ENCODE data around the gene KLHDC4. TPM values are rescaled to one million over a fixed set of nuclear protein-coding genes. Genes with fewer than 3 reads are reported as not detected.

Gene KLHDC4
- total and polyA plus RNA-seq, 10 of the 15 experiments (the other 5 are each of a cell fraction or from before 2014, with no cell fraction given) = 0.80 to 62.1 (median 32.8) TPM

DNA sequence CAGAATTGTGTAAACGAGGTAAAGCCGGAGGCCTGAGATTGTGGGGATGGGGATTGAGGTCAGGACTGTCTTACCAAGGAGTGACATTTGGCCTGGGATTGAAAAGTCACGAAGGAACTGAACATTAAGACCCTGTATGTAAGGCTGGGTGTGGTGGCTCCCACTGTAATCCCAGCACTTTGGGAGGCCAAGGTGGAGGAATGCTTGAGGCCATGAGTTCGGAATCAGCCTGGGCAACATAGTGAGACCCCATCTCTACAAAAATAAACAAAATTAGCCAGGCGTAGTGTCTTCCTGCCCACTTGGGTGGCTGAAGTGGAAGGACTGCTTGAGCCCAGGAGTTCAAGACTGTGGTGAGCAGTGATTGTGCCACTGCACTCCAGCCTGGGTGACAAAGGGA lies 88.0 kb downstream of the KLHDC4 start:
- DNase-seq (ENCODE audit: low read depth, low spot score) (no peak), FAIRE-seq (no peak), ATAC-seq (no peak)
- Histone ChIP-seq H3K9ac (ENCODE audit: control insufficient read depth, insufficient read depth, low read length) (no peak overlapping the region), H4K20me1 (ENCODE audit: control insufficient read depth, insufficient read depth) (no peaks in the 10 kb centered on the region), H2AFZ (ENCODE audit: control insufficient read depth, low read depth, low read length) (no peak overlapping the region), H3K27me3 (replicated peaks in 1 of 2; ENCODE audit: control insufficient read depth in 2 of 2, insufficient read depth in 2 of 2, low read length in 1 of 2) (no peaks in the 10 kb centered on the region), H3K4me1 (ENCODE audit: control insufficient read depth, insufficient read depth, low read length) (peaks cover 5% of the 10 kb centered on the region), H3K4me2 (ENCODE audit: control insufficient read depth, insufficient read depth) (no peak overlapping the region), H3K9me3 (replicated peaks; ENCODE audit: control insufficient read depth, insufficient read depth, low read length) (no peaks in the 10 kb centered on the region), H3K36me3 (ENCODE audit: control insufficient read depth in 2 of 2, insufficient read depth in 2 of 2, low read length in 1 of 2) (no peaks in the 10 kb centered on the region), H3K27ac (ENCODE audit: control insufficient read depth, insufficient read depth) (no peak overlapping the region), H3K4me3 (no peak overlapping the region), H3K79me2 (ENCODE audit: control insufficient read depth, insufficient read depth, low read length) (no peaks in the 10 kb centered on the region)
- BruUV-seq (replicated peaks) = no TSS peak
- TF ChIP-seq JUND (IDR thresholded peaks at IDR 0.05; ENCODE audit: low read depth, low read length) = no peak
- TF ChIP-seq FOXK2 (IDR thresholded peaks at IDR 0.05) = no peak
- TF ChIP-seq HDGF (IDR thresholded peaks at IDR 0.05) = no peak
- TF ChIP-seq, protein P1, sequence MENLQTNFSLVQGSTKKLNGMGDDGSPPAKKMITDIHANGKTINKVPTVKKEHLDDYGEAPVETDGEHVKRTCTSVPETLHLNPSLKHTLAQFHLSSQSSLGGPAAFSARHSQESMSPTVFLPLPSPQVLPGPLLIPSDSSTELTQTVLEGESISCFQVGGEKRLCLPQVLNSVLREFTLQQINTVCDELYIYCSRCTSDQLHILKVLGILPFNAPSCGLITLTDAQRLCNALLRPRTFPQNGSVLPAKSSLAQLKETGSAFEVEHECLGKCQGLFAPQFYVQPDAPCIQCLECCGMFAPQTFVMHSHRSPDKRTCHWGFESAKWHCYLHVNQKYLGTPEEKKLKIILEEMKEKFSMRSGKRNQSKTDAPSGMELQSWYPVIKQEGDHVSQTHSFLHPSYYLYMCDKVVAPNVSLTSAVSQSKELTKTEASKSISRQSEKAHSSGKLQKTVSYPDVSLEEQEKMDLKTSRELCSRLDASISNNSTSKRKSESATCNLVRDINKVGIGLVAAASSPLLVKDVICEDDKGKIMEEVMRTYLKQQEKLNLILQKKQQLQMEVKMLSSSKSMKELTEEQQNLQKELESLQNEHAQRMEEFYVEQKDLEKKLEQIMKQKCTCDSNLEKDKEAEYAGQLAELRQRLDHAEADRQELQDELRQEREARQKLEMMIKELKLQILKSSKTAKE (IDR thresholded peaks at IDR 0.05; ENCODE audit: low read depth, poor library complexity, severe bottlenecking) = no peak
- TF ChIP-seq, protein P2, sequence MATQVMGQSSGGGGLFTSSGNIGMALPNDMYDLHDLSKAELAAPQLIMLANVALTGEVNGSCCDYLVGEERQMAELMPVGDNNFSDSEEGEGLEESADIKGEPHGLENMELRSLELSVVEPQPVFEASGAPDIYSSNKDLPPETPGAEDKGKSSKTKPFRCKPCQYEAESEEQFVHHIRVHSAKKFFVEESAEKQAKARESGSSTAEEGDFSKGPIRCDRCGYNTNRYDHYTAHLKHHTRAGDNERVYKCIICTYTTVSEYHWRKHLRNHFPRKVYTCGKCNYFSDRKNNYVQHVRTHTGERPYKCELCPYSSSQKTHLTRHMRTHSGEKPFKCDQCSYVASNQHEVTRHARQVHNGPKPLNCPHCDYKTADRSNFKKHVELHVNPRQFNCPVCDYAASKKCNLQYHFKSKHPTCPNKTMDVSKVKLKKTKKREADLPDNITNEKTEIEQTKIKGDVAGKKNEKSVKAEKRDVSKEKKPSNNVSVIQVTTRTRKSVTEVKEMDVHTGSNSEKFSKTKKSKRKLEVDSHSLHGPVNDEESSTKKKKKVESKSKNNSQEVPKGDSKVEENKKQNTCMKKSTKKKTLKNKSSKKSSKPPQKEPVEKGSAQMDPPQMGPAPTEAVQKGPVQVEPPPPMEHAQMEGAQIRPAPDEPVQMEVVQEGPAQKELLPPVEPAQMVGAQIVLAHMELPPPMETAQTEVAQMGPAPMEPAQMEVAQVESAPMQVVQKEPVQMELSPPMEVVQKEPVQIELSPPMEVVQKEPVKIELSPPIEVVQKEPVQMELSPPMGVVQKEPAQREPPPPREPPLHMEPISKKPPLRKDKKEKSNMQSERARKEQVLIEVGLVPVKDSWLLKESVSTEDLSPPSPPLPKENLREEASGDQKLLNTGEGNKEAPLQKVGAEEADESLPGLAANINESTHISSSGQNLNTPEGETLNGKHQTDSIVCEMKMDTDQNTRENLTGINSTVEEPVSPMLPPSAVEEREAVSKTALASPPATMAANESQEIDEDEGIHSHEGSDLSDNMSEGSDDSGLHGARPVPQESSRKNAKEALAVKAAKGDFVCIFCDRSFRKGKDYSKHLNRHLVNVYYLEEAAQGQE (IDR thresholded peaks at IDR 0.05; ENCODE audit: low read depth, low read length) = no peak
- TF ChIP-seq, protein P3, sequence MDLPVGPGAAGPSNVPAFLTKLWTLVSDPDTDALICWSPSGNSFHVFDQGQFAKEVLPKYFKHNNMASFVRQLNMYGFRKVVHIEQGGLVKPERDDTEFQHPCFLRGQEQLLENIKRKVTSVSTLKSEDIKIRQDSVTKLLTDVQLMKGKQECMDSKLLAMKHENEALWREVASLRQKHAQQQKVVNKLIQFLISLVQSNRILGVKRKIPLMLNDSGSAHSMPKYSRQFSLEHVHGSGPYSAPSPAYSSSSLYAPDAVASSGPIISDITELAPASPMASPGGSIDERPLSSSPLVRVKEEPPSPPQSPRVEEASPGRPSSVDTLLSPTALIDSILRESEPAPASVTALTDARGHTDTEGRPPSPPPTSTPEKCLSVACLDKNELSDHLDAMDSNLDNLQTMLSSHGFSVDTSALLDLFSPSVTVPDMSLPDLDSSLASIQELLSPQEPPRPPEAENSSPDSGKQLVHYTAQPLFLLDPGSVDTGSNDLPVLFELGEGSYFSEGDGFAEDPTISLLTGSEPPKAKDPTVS (IDR thresholded peaks at IDR 0.05; ENCODE audit: low read depth, low read length) = no peak
- TF ChIP-seq, protein P4, sequence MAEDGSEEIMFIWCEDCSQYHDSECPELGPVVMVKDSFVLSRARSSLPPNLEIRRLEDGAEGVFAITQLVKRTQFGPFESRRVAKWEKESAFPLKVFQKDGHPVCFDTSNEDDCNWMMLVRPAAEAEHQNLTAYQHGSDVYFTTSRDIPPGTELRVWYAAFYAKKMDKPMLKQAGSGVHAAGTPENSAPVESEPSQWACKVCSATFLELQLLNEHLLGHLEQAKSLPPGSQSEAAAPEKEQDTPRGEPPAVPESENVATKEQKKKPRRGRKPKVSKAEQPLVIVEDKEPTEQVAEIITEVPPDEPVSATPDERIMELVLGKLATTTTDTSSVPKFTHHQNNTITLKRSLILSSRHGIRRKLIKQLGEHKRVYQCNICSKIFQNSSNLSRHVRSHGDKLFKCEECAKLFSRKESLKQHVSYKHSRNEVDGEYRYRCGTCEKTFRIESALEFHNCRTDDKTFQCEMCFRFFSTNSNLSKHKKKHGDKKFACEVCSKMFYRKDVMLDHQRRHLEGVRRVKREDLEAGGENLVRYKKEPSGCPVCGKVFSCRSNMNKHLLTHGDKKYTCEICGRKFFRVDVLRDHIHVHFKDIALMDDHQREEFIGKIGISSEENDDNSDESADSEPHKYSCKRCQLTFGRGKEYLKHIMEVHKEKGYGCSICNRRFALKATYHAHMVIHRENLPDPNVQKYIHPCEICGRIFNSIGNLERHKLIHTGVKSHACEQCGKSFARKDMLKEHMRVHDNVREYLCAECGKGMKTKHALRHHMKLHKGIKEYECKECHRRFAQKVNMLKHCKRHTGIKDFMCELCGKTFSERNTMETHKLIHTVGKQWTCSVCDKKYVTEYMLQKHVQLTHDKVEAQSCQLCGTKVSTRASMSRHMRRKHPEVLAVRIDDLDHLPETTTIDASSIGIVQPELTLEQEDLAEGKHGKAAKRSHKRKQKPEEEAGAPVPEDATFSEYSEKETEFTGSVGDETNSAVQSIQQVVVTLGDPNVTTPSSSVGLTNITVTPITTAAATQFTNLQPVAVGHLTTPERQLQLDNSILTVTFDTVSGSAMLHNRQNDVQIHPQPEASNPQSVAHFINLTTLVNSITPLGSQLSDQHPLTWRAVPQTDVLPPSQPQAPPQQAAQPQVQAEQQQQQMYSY (CRISPR knock-in tag; IDR thresholded peaks at IDR 0.05) = no peak
- CTCF ChIA-PET = no interaction called here
- 55% methylated on average over 5 of the region's 5 CpGs for WGBS (ENCODE audit: insufficient coverage, insufficient replicate concordance, low lambda C conversion rate, missing lambda C conversion rate)
- SMC1A ChIA-PET (ENCODE audit: uncharacterized antibody, unreplicated experiment) = no interaction called here
- RAD21 ChIA-PET (ENCODE audit: unreplicated experiment) = no interaction called here
- intact Hi-C loops (cut with micrococcal nuclease; ENCODE audit: unreplicated experiment) = no loop called here
- POLR2A ChIA-PET = no interaction called here
- in situ Hi-C loops (cut with MboI) = no loop called here

Measured in GM12878 (cell line).